ENCODE measurements around the gene MAFG.

Gene MAFG

DNA sequence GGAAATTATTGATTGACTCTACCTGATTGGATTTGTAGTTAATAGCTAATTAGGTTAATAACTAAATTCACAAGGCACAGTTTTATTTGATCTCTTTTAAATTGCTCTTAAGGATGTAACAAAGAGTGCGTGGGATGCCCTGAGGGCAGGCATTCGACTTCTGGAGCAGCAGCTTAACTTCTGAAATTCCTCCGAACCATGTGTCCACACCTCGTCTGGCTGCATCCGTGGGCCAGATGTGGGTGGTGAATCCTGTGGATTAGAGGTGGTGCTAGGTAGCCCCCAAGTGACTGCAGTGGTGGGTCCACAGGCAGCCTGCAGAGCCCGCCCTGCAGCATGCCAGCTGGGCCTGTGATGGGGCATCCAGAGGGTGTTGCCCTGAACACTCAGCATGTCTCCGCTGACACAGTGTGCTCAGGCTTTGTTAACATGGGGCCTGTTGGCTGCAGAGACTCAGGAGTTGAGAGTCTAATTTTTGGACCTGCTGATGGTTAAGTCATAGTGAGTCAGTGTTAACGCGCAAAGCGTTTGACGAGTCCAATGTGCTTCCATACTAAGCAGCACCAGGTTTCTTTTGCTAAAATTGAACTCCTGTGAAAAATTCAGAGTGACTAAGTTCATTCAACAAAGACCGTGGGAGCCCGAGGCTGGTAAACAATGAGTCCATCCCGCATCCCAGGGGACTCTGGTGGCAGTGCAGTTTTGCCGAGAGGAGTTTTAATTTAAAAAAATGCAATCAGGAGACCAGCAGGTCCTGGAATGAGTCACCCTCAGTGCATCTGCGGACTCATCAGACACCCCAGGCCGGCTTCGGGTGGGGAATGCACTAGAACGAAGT lies 29.3 kb downstream of the MAFG start:
- no peak for DNase-seq (ENCODE audit: low spot score)

DNA sequence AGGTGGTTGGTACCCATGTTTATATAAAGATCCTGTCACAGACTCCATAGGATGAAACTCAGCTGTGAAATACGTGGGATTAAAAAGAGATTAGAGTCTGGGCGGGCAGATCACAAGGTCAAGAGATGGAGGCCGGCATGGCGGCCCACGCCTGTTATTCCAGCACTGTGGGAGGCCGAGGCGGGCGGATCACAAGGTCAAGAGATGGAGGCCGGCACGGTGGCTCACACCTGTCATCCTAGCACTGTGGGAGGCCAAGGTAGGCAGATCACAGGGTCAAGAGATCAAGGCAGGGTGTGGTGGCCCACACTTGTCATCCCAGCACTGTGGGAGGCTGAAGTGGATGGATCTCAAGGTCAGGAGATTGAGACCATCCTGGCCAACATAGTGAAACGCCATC lies 32.1 kb downstream of the MAFG start:
- no peak for DNase-seq (ENCODE audit: low spot score)

DNA sequence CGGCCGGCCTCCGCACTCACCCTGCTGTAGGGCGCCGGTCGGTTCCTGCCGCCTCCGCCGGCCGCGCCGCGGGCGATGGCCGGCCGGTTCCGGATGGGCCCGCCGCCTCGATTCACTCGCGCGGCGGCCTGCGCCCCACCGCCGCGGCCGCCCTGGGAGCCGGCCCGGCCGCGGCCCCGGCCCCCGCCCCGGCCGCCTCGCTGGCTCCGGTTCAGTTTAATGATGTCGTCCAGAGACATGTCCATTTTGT lies 36.3 kb downstream of the MAFG start:
- DNase-seq (ENCODE audit: low spot score) = no peak

DNA sequence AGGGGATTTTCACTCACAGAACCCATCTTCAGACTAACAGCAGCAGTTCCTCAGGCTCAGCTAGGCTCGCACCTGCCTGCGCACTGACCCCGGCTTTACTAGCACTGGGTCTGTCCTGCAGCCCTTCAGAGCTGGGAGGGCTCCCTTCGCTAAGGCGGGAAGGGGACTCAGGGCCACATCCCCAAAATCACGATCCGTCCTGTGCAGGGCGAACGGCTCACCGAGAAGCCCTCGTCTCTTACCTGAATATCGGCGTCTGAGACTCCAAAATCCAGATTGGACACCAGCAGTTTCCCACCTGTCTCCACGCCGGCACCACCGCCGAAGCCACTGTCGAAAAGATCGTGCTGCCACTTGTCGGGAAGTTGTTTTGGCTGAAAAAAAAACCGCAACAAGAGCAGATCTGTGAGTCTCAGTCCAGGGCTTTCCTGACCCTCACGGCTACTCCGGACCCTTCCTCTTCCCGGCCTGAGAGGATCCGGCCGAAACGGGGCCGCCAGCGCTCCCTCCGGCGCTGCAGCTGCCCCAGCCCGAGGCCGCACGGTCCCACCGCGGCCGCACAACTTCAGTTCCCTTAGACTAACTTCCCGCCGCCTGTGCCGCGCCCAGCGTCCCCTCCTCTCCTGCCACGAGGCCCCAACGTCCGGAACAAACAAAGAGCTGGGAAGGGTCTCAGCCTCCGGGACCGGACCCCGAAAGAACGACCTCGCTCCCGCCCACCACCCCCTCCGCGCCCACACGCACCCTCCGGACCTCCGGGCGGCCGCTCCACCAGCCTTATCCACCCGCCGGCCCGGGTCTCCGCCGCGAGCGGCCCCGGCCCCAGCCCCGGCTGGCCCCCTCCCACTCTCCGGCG lies 36.9 kb downstream of the MAFG start:
- no peak for DNase-seq (ENCODE audit: low spot score)

DNA sequence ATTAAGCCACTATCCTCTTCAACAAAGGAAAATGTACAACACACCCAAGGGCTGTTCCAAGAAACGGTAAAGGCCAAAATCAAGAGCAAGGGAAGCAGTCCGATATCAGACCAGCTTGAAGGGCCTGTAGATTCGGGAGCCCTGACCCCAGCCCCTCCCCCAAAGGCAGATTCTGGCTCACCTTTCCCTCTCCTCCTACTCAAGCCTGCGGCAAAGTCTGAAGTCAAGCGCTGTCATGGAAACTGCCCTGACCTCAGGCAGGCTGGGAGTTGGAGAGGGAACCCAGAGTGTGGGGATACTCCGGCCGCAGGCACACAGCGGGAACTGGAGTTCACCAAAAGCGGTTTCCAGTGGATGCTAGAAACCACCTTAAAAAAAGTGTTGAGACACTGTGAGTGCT lies 37.9 kb downstream of the MAFG start:
- DNase-seq (ENCODE audit: low spot score) = no peak

DNA sequence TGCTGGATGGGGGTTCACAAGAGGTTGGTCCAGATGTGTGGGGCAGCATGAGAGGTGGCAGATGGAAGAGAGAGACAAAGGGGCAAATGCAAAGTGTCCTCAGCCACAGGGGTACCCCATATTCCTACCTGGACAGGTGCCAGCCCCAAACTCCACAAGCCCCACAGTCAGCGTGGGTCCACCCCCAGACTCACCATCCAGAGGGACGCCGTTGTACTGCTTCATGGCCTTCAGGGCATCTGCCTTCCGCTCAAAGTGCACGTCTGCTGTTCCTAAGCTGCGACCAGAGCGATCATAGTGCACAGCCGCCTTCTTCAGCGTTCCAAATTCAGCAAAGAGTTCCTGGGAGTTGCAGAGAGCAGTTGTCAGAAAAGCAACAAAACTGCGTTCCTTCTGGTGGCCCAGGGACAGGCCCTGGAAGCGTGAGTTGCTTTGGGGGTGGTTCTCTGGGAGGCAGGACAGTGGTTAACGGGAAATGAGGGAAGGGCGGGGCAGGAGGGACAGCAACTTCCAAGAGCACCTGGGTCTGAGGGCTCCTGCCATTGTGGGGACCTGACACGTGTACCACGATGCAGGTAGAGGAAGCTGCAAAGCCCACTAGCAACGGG lies 38.4 kb downstream of the MAFG start:
- DNase-seq (ENCODE audit: low spot score) = no peak

- no peak for DNase-seq (ENCODE audit: low spot score)
Observed at GRCh38 chr17:81888105-81888987, 39.2 kb downstream of the MAFG start.

DNA sequence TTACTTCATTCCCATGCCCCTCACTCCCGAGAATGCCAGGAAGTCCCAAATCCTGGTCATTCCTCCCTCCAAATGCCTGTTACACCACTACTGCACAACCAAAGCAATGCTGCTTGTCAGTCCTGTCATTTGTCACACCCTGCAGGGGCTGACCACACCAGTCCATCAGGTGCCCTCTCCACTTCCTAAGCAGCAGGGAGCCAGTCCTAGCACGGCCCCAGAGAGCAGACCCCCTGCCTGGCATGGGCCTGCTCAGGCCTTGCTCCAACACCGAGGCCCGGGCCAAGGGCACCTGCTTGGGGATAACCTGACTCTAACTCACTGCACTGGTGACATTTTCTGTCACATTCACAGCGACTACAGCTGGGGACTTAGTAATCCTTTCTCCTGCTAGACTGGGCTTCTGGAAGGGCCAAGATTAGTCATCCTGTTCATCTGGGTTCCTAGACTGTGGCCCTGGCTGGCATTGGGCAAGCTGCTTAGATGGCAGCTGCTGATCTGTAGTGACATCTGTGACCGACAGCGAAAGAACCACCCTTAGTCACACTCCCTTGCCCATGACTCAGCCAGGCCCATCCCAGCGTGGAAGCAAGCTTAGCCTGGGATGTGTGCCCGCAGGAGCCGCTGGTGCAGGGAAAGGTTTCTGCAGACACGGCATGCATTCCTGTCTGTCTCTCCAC lies 41.5 kb downstream of the MAFG start:
- DNase-seq (ENCODE audit: low spot score) = no peak

DNA sequence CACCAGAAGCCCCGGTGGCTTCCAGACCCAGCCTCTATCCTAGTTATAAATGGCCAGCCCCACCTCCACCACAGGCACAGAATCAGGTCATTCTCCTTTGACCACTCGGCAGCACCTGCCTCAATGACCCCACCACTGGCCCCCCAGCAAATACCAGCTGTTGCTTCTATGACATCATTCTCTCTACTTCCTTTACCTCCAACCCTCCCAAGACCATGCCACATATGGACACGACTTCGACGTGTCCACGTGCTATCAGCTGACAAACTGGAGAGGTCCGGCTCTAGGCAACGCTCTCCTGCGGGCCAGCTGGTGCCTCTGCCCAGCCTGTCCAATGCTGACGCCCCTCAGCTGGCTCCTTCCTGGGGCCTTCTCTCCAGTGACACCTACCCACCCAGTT lies 42.1 kb downstream of the MAFG start:
- no peak for DNase-seq (ENCODE audit: low spot score)

DNA sequence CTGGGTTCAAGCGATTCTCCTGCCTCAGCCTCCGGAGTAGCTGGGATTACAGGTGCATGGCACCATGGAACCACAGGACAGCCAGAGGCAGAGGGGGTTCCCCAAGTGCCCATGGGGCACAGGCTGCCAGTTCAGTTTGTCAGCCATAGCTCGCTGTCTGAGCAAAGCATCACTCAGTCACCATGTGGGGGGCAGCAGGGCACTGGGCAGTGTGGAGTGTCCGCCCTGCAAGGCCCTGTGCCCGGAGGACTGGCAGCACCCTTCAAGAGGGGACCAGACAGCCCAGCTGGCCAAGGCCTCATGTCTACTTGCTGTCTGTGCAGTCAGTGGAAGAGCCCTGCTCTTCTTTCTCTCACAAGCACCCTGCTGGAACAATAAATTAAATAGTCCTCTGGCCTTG lies 42.6 kb downstream of the MAFG start:
- DNase-seq (ENCODE audit: low spot score) = no peak

- DNase-seq (ENCODE audit: low spot score) = no peak
Observed at GRCh38 chr17:81884520-81884919, 43.0 kb downstream of the MAFG start.

GRCh38 chr17:81879121-81879520 lies 48.4 kb downstream of the MAFG start:
- DNase-seq (ENCODE audit: low spot score) = no peak

DNA sequence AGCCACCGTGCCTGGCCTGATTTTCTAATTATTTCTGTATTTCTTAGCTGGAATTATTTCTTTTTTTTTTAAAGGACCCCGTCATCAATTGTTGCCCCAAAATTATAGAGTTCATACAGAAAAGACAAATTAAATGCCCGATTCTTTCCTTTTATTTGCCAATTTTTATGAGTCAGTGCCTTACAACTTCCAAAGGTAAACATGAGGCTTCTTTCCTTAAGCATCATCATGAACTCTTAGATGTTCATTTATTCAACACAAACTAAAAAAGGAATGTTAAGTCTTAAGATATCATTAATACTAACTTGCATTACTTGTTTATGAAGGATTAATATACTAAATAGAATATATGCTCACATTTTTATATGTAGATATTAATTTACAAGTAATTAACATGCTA lies 49.2 kb downstream of the MAFG start:
- DNase-seq (ENCODE audit: low spot score) = no peak

- DNase-seq (ENCODE audit: low spot score) = no peak
Observed at GRCh38 chr17:81877569-81877968, 50.0 kb downstream of the MAFG start.

DNA sequence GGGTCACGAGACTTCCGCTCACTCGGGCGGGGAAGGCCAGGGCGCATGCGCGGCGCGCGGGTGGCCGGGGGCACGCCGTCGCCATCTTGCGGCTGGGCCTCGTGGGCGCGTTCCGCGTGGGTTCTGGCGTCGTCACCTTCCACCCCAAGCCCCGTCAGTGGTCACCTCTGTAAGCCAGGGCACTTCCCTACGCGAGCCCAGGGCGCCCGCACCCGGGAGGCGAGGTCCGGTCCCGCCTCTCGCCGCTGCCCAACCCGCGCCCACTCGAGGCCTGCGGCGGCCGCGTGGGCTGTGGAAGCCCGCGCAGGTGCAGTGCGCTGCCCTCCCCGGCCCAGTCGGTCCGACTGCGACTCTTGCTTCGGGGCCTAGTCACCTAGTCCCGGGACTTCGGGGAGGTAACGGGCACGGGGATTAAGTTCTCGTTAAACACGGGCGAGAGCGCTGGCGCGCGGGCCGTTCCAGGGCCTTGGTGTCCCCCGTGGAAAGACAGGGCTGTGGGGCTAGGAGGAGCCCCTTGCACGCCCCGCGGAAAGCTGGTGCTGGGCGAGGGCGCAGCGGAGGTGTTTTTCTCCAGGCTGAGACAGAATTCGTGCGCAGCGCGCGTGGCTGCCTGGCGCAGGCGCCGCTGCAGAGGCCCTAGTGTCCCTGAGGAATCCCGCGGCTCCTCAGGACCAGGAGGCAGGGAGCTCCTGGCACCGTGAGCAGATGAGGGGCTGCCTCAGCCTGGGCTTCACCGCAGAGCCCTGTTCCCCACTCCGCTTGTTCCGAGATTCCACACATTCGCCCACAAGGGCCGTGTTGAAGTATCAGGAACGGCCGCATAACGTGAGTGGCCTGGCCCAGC lies 55.9 kb downstream of the MAFG start:
- DNase-seq (ENCODE audit: low spot score) = peak; percentile 96

- no peak for DNase-seq (ENCODE audit: low spot score)
Observed at GRCh38 chr17:81870981-81871386, 56.6 kb downstream of the MAFG start, which contains the start of gene ARHGDIA. Gene ARHGDIA (minus strand): TSS chr17:81871337. CDS start chr17:81869930, 1,407 bp downstream.

- DNase-seq (ENCODE audit: low spot score) = no peak
Observed at GRCh38 chr17:81870131-81870980, 57.2 kb downstream of the MAFG start.

DNA sequence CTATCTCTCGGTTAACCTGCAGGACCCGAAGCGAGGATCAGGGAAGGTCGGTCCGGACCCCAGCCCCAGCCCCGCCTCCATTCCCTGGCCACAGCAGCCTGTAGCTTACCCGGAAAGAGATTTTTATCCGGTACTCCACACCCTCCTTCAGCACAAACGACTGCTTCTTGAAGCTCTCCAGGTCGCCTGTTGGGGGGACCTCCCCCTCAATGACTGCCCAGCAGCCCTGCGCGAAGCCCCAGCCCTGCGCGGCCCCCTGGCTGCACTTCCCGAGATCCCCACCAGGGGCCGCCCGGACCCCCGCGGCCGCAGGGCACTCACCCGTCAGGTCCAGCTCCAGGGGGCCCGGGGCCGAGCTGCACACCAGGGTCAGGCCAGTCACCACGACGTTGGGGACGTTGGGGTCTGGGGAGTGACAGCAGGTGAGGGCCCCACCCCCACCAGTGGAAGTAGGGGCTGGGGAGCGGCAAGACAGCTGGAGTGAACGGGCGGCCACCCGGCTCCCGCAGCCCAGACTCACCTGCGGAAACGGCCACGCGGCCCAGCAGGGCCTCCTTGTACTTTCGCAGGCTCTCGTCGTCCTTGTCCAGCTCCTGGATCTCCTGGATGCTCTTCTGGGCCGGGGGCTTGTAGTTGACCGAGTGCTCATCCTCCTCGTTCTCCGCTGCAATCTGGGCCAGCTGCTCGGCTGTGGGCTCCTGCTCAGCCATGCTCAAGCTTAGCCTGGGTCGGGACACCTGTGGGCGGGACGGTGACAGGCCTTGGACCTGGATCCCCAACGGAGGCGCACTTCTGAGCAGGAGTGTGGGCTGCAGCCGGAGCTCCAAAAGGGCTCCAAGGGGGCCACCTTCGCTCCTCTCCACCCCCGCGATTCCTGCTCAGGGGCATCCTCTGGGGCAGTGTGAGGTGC lies 58.1 kb downstream of the MAFG start:
- DNase-seq (ENCODE audit: low spot score) = no peak
